KBM-7 (cell line): ENCODE results near the gene TPM1.

Source experiments
- DNase-seq: peaks from one replicate; pipeline ENCODE4 v3.0.0-alpha.2; 2015
- in situ Hi-C: fragments of 300-500 bp; cut with MboI; formaldehyde crosslinking; loops from 2 replicates; pipeline ENCODE4 v1.14.3; 2020; ENCODE audit warnings: low sequenced_read_pairs, low pct_unique_long_range_greater_than_20kb, mixed read lengths

The TPM1 gene

GRCh38 chr15:63014578-63014977 is 28.0 kb upstream of the TPM1 start:
- no peak for DNase-seq
- in situ Hi-C loops, result no loop called here

GRCh38 chr15:63015618-63016017 is 26.9 kb upstream of the TPM1 start:
- no peak for DNase-seq

GRCh38 chr15:63016234-63016633 is 26.3 kb upstream of the TPM1 start:
- in situ Hi-C loops, result no loop called here
- DNase-seq, result no peak

More at GRCh38 chr15:63015618-63016017, 26.9 kb upstream of the TPM1 start:
- in situ Hi-C loops, result no loop called here

GRCh38 chr15:63018639-63019038 is 23.9 kb upstream of the TPM1 start:
- no peak for DNase-seq
- in situ Hi-C loops, result no loop called here

GRCh38 chr15:63019511-63020109 is 22.9 kb upstream of the TPM1 start:
- in situ Hi-C loops, result no loop called here
- no peak for DNase-seq

- in situ Hi-C loops, result no loop called here
- DNase-seq, result no peak
Observed at GRCh38 chr15:63020128-63020527, 22.4 kb upstream of the TPM1 start.

- in situ Hi-C loops, result no loop called here
- no peak for DNase-seq
Observed at GRCh38 chr15:63020759-63021430, 21.7 kb upstream of the TPM1 start.

GRCh38 chr15:63022181-63022580 is 20.4 kb upstream of the TPM1 start:
- in situ Hi-C loops, result no loop called here
- DNase-seq, result no peak

- DNase-seq, result no peak
- in situ Hi-C loops, result no loop called here
Observed at GRCh38 chr15:63022663-63023062, 19.9 kb upstream of the TPM1 start.

GRCh38 chr15:63023351-63023945 is 19.1 kb upstream of the TPM1 start:
- in situ Hi-C loops, result no loop called here
- no peak for DNase-seq

GRCh38 chr15:63025460-63025859 is 17.1 kb upstream of the TPM1 start:
- in situ Hi-C loops, result no loop called here
- DNase-seq, result no peak

- in situ Hi-C loops, result no loop called here
- DNase-seq, result no peak
Observed at GRCh38 chr15:63027646-63028045, 14.9 kb upstream of the TPM1 start.

- no peak for DNase-seq
- in situ Hi-C loops, result no loop called here
Observed at GRCh38 chr15:63028442-63029110, 14.0 kb upstream of the TPM1 start.

GRCh38 chr15:63029676-63030075 is 12.9 kb upstream of the TPM1 start:
- no peak for DNase-seq
- in situ Hi-C loops, result no loop called here

- no peak for DNase-seq
- in situ Hi-C loops, result no loop called here
Observed at GRCh38 chr15:63030101-63030551, 12.4 kb upstream of the TPM1 start.

GRCh38 chr15:63034578-63034977 is 8.0 kb upstream of the TPM1 start:
- in situ Hi-C loops, result no loop called here
- no peak for DNase-seq

GRCh38 chr15:63035253-63035652 is 7.3 kb upstream of the TPM1 start:
- no peak for DNase-seq
- in situ Hi-C loops, result no loop called here

GRCh38 chr15:63035977-63036376 is 6.6 kb upstream of the TPM1 start:
- in situ Hi-C loops, result no loop called here
- DNase-seq, result no peak

- in situ Hi-C loops, result no loop called here
- DNase-seq, result no peak
Observed at GRCh38 chr15:63037976-63038720, 4.4 kb upstream of the TPM1 start.
